ENCODE results near the gene GMCL2.

GMCL2 gene

GRCh38 chr5:178136990-178137389, 50.2 kb downstream of the GMCL2 start:
- DNase-seq, result no peak
